Mammary epithelial cell (primary cell): Measurements from ENCODE around the gene CCDC138.

Experiments
- CTCF ChIP-seq, 2 donors: IDR thresholded peaks in 1 of 2; conservative IDR thresholded peaks in 1 of 2; 2 replicates each; pipeline ENCODE4 v1.5.1; 2011 to 2012; ENCODE audit warnings: inconsistent platforms in 2 of 2, low read length in 2 of 2, mild to moderate bottlenecking in 2 of 2, control low read depth in 1 of 2, low read depth in 1 of 2; ENCODE audit not compliant: insufficient read depth in 1 of 2; ENCODE audit errors: extremely low read depth in 1 of 2
- EZH2 ChIP-seq: IDR thresholded peaks from 2 replicates; pipeline ENCODE4 v1.6.1; 2012; ENCODE audit warnings: low read length, inconsistent platforms, borderline replicate concordance

- TF ChIP-seq CTCF (conservative IDR thresholded peaks at IDR 0.05 in 1 of 2, IDR thresholded peaks at IDR 0.05 in 1 of 2; ENCODE audit: extremely low read depth in 1 of 2, insufficient read depth in 1 of 2, low read depth in 1 of 2, low read length in 2 of 2) (no peak), EZH2 (no peak)
These were observed 90.9 kb downstream of the CCDC138 start for GRCh38 chr2:108877506-108877905.
